Ovary (tissue), 9 donors: Measurements from ENCODE around the gene EYA4. TPM values are rescaled to one million over a fixed set of nuclear protein-coding genes. Genes with fewer than 3 reads are reported as not detected.

Experiments used
- DNase-seq, 5 donors: peaks; one replicate each; pipeline ENCODE4 v3.0.0-alpha.2; 2019 to 2020
- H3K27ac ChIP-seq, 2 donors: fragments of 200-600 bp; one replicate each; pipeline versions ENCODE4 v1.5.1 to v1.8.0; 2019 to 2022
- H3K27me3 ChIP-seq: fragments of 200-600 bp; one replicate; pipeline ENCODE4 v1.8.0; 2022
- H3K36me3 ChIP-seq: fragments of 200-600 bp; sonication (generic); one replicate; pipeline ENCODE4 v1.5.1; 2019
- H3K4me1 ChIP-seq: one replicate; pipeline ENCODE4 v1.8.1; 2013; ENCODE audit warnings: mild to moderate bottlenecking, moderate library complexity; ENCODE audit not compliant: insufficient read depth
- H3K4me3 ChIP-seq: fragments of 200-600 bp; sonication (generic); one replicate; pipeline ENCODE4 v1.5.1; 2017
- H3K9me3 ChIP-seq, 2 donors: fragments of 200-600 bp in 1 of 2; sonication (generic) in 1 of 2; one replicate each; pipeline versions ENCODE4 v1.5.1 to v1.8.1; 2013 to 2019; ENCODE audit warnings: mild to moderate bottlenecking in 1 of 2, moderate library complexity in 1 of 2
- EP300 ChIP-seq: sonication (generic); formaldehyde crosslinking; IDR thresholded peaks from one replicate; pipeline ENCODE4 v1.6.1; 2017; ENCODE audit warnings: antibody characterized with exemption
- POLR2A ChIP-seq: fragments of 450-650 bp; IDR thresholded peaks from one replicate; pipeline ENCODE4 v1.6.1; 2017; ENCODE audit warnings: antibody characterized with exemption, mild to moderate bottlenecking, moderate library complexity
- WGBS, 3 donors: extraction: QIAGEN DNeasy Blood & Tissue Kit in 1 of 3; methylation state at CpG; one replicate each; pipeline versions ENCODE4 v1.1.5 to v1.1.7; 2013 to 2017; 5-methylcytosine and 5-hydroxymethylcytosine counted together
- intact Hi-C, 4 donors: fragments of 100-400 bp; cut with DNase I; formaldehyde crosslinking; loops; one replicate each; pipeline versions ENCODE4 v1.11.0 to v1.15.1; 2022 to 2023
- polyA plus RNA-seq, 2 donors: library from polyadenylated mRNA; stranded (reverse); fragments of 200-250 nt in 1 of 2; fragments of 350-450 nt in 1 of 2; fragmentation: Illumina TruSeq in 1 of 2; extraction: RNeasy Lipid Tissue Mini Kit (QIAGEN cat#74804) in 1 of 2; gene quantifications; one replicate each; pipeline ENCODE4 v1.2.3, GENCODE V29; 2013 to 2014
- total RNA-seq, 7 donors: library from RNA; depleted of rRNA in 2 of 7; stranded (reverse); fragments of >200 nt in 2 of 7; fragmentation: NEBNext Ultra II Directional in 3 of 7; extraction: Animal tissue kit (Norgen Biotek cat#: 25700) in 3 of 7; gene quantifications; one replicate each; pipeline versions ENCODE4 v1.1.0 to v1.2.4, GENCODE V29; 2016 to 2023
- TF ChIP-seq, protein P1 (sequence below), 3 donors: fragments of 450-650 bp in 2 of 3; fragments of 200-600 bp in 1 of 3; IDR thresholded peaks; one replicate each; pipeline versions ENCODE4 v1.5.1 to v1.8.0; 2016 to 2022; ENCODE audit warnings: antibody characterized with exemption in 3 of 3, mild to moderate bottlenecking in 1 of 3
- donor health status: DM: no; HTN: no; CAD: no; lungs with moderate emphysema.
- donor health status: DM: no; HTN: no; CAD: no.
- donor health status: Bipolar disorder and iron deficiency.
- donor health status: DM: yes; HTN: yes; CAD: no.
- donor health status: DM: no; HTN: no; CAD: no.
- donor health status: DM: yes; HTN: yes; CAD: no.

The EYA4 gene
- total and polyA plus RNA-seq, 9 donors = 0.08 to 17.8 (median 2.0) TPM

DNA sequence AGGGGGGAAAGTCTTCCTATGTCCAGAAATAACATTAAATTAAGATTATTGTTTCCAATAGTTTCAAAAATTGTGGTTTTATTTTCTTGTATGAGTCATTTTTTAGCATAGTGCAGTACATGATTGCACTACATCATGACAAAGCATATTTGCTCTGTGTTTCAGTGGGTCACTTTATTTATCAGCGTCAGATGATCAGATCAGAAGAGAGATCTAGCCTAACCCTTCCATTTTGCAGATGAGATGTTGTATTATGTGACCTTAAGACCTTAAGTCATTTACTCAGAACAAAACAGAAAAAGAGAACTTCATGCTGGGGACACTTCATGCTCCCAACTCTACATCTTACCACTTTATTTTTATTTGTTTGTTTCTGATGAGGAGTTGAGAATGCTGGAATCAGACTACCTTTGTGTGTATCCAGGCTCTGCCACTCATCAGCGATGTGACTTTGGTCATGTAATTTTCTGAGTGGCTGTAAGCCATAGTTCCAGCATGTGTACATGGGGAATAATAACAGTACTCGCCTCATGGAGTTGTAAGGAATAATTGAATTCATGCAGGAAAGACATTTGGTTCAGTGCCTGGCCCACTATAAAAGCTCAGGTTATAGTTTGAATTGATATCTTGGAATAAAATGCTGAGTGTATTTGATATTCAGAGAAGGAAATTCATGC is 13.5 kb downstream of the EYA4 start:
- H3K27ac ChIP-seq = no peak overlapping the region
- intact Hi-C loops = no loop called here
- WGBS, 3 donors = 63 to 85% (median 75%) methylated on average over 3 of the region's 3 CpGs

DNA sequence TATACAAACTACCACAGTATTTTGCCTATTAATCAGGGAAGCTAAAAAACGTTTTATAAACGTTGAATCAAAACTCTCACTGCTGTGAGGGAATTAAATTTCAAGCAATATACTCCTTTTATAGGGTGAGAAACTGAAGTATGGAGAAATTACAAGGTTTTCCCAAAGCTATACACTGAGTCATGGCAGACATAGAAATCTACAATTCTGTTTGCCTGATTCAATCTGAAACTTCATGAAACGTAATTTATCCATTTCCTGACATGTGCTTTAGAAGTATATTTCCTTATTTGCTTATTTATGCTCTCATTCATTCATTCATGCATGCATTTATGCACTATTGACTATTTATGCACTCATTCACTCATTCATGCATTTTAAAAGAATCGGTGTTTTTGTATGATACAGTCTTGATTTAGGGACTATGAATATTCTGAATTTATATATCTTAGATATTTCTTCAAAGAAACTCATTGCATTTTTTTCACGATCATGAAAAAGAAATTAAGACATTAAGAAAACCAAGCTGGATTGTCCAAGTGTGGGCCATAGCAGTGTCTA is 16.5 kb downstream of the EYA4 start:
- WGBS, 3 donors = 46 to 73% (median 60%) methylated on average over 5 of the region's 5 CpGs
- DNase-seq = no peak
- intact Hi-C loops = no loop called here
- no peaks in the 10 kb centered on the region for H3K36me3 ChIP-seq
- H3K27me3 ChIP-seq = no peaks in the 10 kb centered on the region
- no peak overlapping the region for H3K4me3 ChIP-seq
- H3K9me3 ChIP-seq = no peaks in the 10 kb centered on the region
- H3K4me1 ChIP-seq = no peaks in the 10 kb centered on the region
- TF ChIP-seq POLR2A (no peak), EP300 (no peak)
- TF ChIP-seq, protein P1, sequence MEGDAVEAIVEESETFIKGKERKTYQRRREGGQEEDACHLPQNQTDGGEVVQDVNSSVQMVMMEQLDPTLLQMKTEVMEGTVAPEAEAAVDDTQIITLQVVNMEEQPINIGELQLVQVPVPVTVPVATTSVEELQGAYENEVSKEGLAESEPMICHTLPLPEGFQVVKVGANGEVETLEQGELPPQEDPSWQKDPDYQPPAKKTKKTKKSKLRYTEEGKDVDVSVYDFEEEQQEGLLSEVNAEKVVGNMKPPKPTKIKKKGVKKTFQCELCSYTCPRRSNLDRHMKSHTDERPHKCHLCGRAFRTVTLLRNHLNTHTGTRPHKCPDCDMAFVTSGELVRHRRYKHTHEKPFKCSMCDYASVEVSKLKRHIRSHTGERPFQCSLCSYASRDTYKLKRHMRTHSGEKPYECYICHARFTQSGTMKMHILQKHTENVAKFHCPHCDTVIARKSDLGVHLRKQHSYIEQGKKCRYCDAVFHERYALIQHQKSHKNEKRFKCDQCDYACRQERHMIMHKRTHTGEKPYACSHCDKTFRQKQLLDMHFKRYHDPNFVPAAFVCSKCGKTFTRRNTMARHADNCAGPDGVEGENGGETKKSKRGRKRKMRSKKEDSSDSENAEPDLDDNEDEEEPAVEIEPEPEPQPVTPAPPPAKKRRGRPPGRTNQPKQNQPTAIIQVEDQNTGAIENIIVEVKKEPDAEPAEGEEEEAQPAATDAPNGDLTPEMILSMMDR (IDR thresholded peaks at IDR 0.05) = no peak
- no peak overlapping the region for H3K27ac ChIP-seq

More for the DNA sequence above, 13.5 kb downstream of the EYA4 start:
- no peak for DNase-seq
- no peak overlapping the region for H3K4me3 ChIP-seq
- TF ChIP-seq EP300 (no peak), POLR2A (no peak)
- TF ChIP-seq, protein P1 (IDR thresholded peaks at IDR 0.05) = no peak
- no peaks in the 10 kb centered on the region for H3K27me3 ChIP-seq
- no peaks in the 10 kb centered on the region for H3K36me3 ChIP-seq
- H3K9me3 ChIP-seq = no peaks in the 10 kb centered on the region
- no peaks in the 10 kb centered on the region for H3K4me1 ChIP-seq

DNA sequence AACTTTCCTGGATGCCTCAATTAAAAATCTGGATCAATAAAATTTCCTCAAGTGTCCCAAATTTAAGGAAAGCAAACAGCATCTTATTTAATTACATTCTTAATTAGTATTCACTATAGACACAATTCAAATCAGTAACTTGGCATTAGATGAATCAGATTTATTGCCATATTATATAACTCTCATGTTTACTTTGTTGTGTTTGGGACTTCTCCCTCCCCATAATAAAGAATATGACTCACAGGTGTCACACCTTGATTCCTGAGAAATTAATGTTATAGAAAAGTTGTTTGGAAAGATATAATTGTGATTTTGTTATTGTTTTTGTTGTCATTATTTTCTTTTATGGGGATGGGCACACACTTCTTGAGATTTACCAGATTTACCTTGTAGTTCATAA is 18.4 kb downstream of the EYA4 start:
- no peak overlapping the region for H3K27ac ChIP-seq
- no peaks in the 10 kb centered on the region for H3K27me3 ChIP-seq
- DNase-seq = no peak
- no peaks in the 10 kb centered on the region for H3K4me1 ChIP-seq
- no peaks in the 10 kb centered on the region for H3K36me3 ChIP-seq
- no peak overlapping the region for H3K4me3 ChIP-seq
- H3K9me3 ChIP-seq = no peaks in the 10 kb centered on the region
- TF ChIP-seq EP300 = no peak
- no peak for TF ChIP-seq POLR2A
- TF ChIP-seq, protein P1 (IDR thresholded peaks at IDR 0.05) = no peak
- intact Hi-C loops = no loop called here

DNA sequence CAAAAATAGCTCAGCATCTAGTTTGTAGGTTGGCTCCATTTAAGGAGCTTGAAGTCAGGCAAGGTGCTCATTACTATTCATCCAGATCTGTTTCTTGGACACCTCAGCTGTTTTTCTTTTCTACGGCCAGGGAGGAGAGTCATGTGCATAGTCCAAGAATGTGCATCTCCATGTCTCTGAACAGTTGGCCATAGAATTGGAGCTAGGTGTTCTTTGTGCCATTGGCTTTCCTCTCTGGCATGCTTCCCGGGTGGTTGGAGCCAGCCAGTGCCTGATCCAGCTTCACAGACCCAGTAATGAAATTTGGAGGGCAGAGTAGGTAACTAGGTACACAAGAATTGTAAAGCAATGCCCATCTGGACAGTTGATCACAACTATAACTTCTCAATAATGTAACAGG is 21.6 kb downstream of the EYA4 start:
- WGBS, 3 donors = 55 to 74% (median 71%) methylated on average over 2 of the region's 2 CpGs
- H3K4me3 ChIP-seq = no peak overlapping the region
- no peaks in the 10 kb centered on the region for H3K9me3 ChIP-seq
- H3K27ac ChIP-seq = no peak overlapping the region
- no peaks in the 10 kb centered on the region for H3K27me3 ChIP-seq
- no peaks in the 10 kb centered on the region for H3K36me3 ChIP-seq
- no peak for DNase-seq
- TF ChIP-seq, protein P1 (IDR thresholded peaks at IDR 0.05) = no peak
- no peak for TF ChIP-seq POLR2A
- no peak for TF ChIP-seq EP300
- intact Hi-C loops = no loop called here
- no peaks in the 10 kb centered on the region for H3K4me1 ChIP-seq
